Stomach (tissue), 4 donors: ENCODE results near the gene WDTC1.

ENCODE experiments used
- EP300 ChIP-seq: sonication (generic); formaldehyde crosslinking; IDR thresholded peaks from one replicate; pipeline ENCODE4 v1.6.1; 2017; ENCODE audit warnings: antibody characterized with exemption
- POLR2A ChIP-seq, 4 donors: fragments of 450-650 bp; IDR thresholded peaks; one replicate each; pipeline ENCODE4 v1.6.1; 2016; ENCODE audit warnings: antibody characterized with exemption in 4 of 4, control low read depth in 2 of 4, mild to moderate bottlenecking in 1 of 4, moderate library complexity in 1 of 4
- POLR2AphosphoS5 ChIP-seq, 3 donors: sonication (generic); formaldehyde crosslinking; IDR thresholded peaks; one replicate each; pipeline ENCODE4 v1.6.1; 2016; ENCODE audit warnings: antibody characterized with exemption in 3 of 3
- TF ChIP-seq, protein P1 (sequence below), 7 experiments: fragments of 450-650 bp in 4 of 7; fragments of 200-600 bp in 3 of 7; sonication (generic) in 3 of 7; IDR thresholded peaks; one replicate each; pipeline ENCODE4 v1.5.1; 2016 to 2019; ENCODE audit warnings: antibody characterized with exemption in 7 of 7, control low read depth in 2 of 7, mild to moderate bottlenecking in 1 of 7

DNA sequence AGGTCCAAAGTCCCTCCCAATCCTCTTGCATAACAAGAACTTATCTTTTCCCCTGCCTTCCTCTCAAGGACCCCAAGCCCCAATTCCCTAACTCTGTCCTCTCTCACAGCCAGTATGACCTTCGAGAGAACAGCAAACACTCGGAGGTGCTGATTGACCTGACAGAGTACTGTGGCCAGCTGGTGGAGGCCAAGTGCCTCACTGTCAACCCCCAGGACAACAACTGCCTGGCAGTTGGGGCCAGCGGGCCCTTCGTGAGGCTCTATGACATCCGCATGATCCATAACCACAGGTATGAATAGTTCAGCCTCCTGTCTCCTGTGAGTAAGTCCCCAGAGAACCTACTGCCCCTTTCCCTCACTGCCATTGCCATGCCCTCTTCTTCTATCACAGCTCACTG lies 57.7 kb downstream of the WDTC1 start:
- TF ChIP-seq, protein P1, sequence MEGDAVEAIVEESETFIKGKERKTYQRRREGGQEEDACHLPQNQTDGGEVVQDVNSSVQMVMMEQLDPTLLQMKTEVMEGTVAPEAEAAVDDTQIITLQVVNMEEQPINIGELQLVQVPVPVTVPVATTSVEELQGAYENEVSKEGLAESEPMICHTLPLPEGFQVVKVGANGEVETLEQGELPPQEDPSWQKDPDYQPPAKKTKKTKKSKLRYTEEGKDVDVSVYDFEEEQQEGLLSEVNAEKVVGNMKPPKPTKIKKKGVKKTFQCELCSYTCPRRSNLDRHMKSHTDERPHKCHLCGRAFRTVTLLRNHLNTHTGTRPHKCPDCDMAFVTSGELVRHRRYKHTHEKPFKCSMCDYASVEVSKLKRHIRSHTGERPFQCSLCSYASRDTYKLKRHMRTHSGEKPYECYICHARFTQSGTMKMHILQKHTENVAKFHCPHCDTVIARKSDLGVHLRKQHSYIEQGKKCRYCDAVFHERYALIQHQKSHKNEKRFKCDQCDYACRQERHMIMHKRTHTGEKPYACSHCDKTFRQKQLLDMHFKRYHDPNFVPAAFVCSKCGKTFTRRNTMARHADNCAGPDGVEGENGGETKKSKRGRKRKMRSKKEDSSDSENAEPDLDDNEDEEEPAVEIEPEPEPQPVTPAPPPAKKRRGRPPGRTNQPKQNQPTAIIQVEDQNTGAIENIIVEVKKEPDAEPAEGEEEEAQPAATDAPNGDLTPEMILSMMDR (IDR thresholded peaks at IDR 0.05) = no peak
- TF ChIP-seq EP300 (no peak), POLR2AphosphoS5 (IDR thresholded peaks at IDR 0.05) (no peak), POLR2A (IDR thresholded peaks at IDR 0.05) (no peak)
